CD14-positive monocyte (primary cell): ENCODE results near the gene PEX5L. TPM values are rescaled to one million over a fixed set of nuclear protein-coding genes. Genes with fewer than 3 reads are reported as not detected.

Source experiments
- DNase-seq, 3 donors: peaks; one replicate each; pipeline ENCODE4 v3.0.0-alpha.2; 2011 to 2022
- H2AFZ ChIP-seq: 2 replicates; pipeline ENCODE4 v1.6.0; 2012; ENCODE audit warnings: mild to moderate bottlenecking, low read depth, low read length, inconsistent platforms; ENCODE audit not compliant: insufficient read depth, poor library complexity, severe bottlenecking
- H3K27ac ChIP-seq, 2 donors: 1 replicate in 1 of 2; 2 replicates in 1 of 2; pipeline ENCODE4 v1.5.1; 2012 to 2013; ENCODE audit warnings: low read length in 2 of 2, control low read depth in 1 of 2, inconsistent platforms in 1 of 2, low read depth in 1 of 2, mild to moderate bottlenecking in 1 of 2
- H3K27me3 ChIP-seq, 2 donors: one replicate each; pipeline versions ENCODE4 v1.6.0 to v1.6.1; 2011 to 2013; ENCODE audit warnings: low read length in 2 of 2; ENCODE audit not compliant: control insufficient read depth in 2 of 2, insufficient read depth in 2 of 2
- H3K36me3 ChIP-seq, 2 donors: replicated peaks in 1 of 2; 1 replicate in 1 of 2; 2 replicates in 1 of 2; pipeline versions ENCODE4 v1.5.1 to v1.6.1; 2012 to 2013; ENCODE audit warnings: low read length in 2 of 2, control low read depth in 1 of 2, inconsistent platforms in 1 of 2, mild to moderate bottlenecking in 1 of 2; ENCODE audit not compliant: insufficient read depth in 2 of 2, control insufficient read depth in 1 of 2
- H3K4me1 ChIP-seq, 2 donors: 1 replicate in 1 of 2; 2 replicates in 1 of 2; pipeline versions ENCODE4 v1.5.1 to v1.6.1; 2012 to 2013; ENCODE audit warnings: low read length in 2 of 2, control low read depth in 1 of 2, inconsistent platforms in 1 of 2, mild to moderate bottlenecking in 1 of 2, moderate library complexity in 1 of 2; ENCODE audit not compliant: insufficient read depth in 2 of 2, control insufficient read depth in 1 of 2
- H3K4me2 ChIP-seq: replicated peaks from 2 replicates; pipeline ENCODE3; 2012; ENCODE audit warnings: low read length, moderate library complexity, mild to moderate bottlenecking; ENCODE audit not compliant: poor library complexity, severe bottlenecking; ENCODE audit errors: extremely low read depth
- H3K4me3 ChIP-seq, 3 experiments: fragments of 200-600 bp in 1 of 3; sonication (generic) in 1 of 3; replicated peaks in 1 of 3; 1 replicate in 2 of 3; 2 replicates in 1 of 3; pipeline ENCODE4 v1.5.1; 2011 to 2013; ENCODE audit warnings: low read length in 3 of 3, mild to moderate bottlenecking in 3 of 3, control low read depth in 2 of 3, low read depth in 2 of 3, inconsistent platforms in 1 of 3, moderate library complexity in 1 of 3
- H3K79me2 ChIP-seq: 2 replicates; pipeline ENCODE4 v1.6.0; 2012; ENCODE audit warnings: mild to moderate bottlenecking, control low read depth, inconsistent platforms, low read length, moderate library complexity; ENCODE audit not compliant: insufficient read depth
- H3K9ac ChIP-seq: 2 replicates; pipeline ENCODE4 v1.6.0; 2017; ENCODE audit warnings: low read length, mild to moderate bottlenecking; ENCODE audit not compliant: insufficient read depth, poor library complexity, severe bottlenecking
- H3K9me3 ChIP-seq, 2 donors: replicated peaks in 1 of 2; 1 replicate in 1 of 2; 2 replicates in 1 of 2; pipeline versions ENCODE4 v1.5.1 to v1.6.1; 2012 to 2013; ENCODE audit warnings: low read length in 2 of 2, control low read depth in 1 of 2; ENCODE audit not compliant: control insufficient read depth in 1 of 2, insufficient read depth in 1 of 2
- H4K20me1 ChIP-seq: 2 replicates; pipeline ENCODE4 v1.6.0; 2012; ENCODE audit warnings: mild to moderate bottlenecking, low read length, control low read depth, moderate library complexity; ENCODE audit not compliant: insufficient read depth
- H3K27ac Mint-ChIP-seq, 7 donors: one replicate each; pipeline ENCODE4 v1.8.0; 2020; ENCODE audit warnings: mild to moderate bottlenecking in 7 of 7, mixed read lengths in 7 of 7, moderate library complexity in 6 of 7, inconsistent platforms in 2 of 7
- H3K27me3 Mint-ChIP-seq, 3 donors: one replicate each; pipeline ENCODE4 v1.8.0; 2021 to 2022; ENCODE audit warnings: low read depth in 3 of 3, mild to moderate bottlenecking in 3 of 3, mixed read lengths in 3 of 3, moderate library complexity in 3 of 3, inconsistent platforms in 1 of 3
- H3K36me3 Mint-ChIP-seq, 2 donors: one replicate each; pipeline ENCODE4 v1.8.0; 2020; ENCODE audit warnings: mixed read lengths in 2 of 2, inconsistent platforms in 1 of 2, mild to moderate bottlenecking in 1 of 2
- H3K4me1 Mint-ChIP-seq: one replicate; pipeline ENCODE4 v1.8.0; 2020; ENCODE audit warnings: mild to moderate bottlenecking, mixed read lengths
- H3K4me3 Mint-ChIP-seq, 2 donors: one replicate each; pipeline ENCODE4 v1.8.0; 2020; ENCODE audit warnings: mild to moderate bottlenecking in 2 of 2, mixed read lengths in 2 of 2, moderate library complexity in 1 of 2
- H3K9me3 Mint-ChIP-seq, 7 donors: one replicate each; pipeline ENCODE4 v1.8.0; 2020 to 2022; ENCODE audit warnings: mixed read lengths in 7 of 7, mild to moderate bottlenecking in 6 of 7, moderate library complexity in 6 of 7, inconsistent platforms in 2 of 7
- WGBS: methylation state at CpG from one replicate; pipeline ENCODE4 v1.1.5; 2013; ENCODE audit warnings: missing lambda C conversion rate; ENCODE audit not compliant: insufficient coverage; 5-methylcytosine and 5-hydroxymethylcytosine counted together
- intact Hi-C, 2 donors: fragments of 100-400 bp; cut with micrococcal nuclease; formaldehyde crosslinking; loops; one replicate each; pipeline versions ENCODE4 v1.15.0 to v1.15.1; 2023
- polyA plus RNA-seq, 3 donors: library from polyadenylated mRNA; depleted of rRNA in 1 of 3; unstranded in 2 of 3; stranded (reverse) in 1 of 3; fragments of 300-500 nt in 2 of 3; fragments of >200 nt in 1 of 3; fragmentation: Illumina TruSeq in 2 of 3; gene quantifications; 1 replicate in 2 of 3; 2 replicates in 1 of 3; pipeline ENCODE4 v1.2.3, GENCODE V29; 2012 to 2021
- TF ChIP-seq, protein P1 (sequence below): fragments of 200-600 bp; IDR thresholded peaks from one replicate; pipeline ENCODE4 v1.8.0; 2022; ENCODE audit warnings: antibody characterized with exemption, mild to moderate bottlenecking

The PEX5L gene
- polyA plus RNA-seq, 3 donors, result not detected

DNA sequence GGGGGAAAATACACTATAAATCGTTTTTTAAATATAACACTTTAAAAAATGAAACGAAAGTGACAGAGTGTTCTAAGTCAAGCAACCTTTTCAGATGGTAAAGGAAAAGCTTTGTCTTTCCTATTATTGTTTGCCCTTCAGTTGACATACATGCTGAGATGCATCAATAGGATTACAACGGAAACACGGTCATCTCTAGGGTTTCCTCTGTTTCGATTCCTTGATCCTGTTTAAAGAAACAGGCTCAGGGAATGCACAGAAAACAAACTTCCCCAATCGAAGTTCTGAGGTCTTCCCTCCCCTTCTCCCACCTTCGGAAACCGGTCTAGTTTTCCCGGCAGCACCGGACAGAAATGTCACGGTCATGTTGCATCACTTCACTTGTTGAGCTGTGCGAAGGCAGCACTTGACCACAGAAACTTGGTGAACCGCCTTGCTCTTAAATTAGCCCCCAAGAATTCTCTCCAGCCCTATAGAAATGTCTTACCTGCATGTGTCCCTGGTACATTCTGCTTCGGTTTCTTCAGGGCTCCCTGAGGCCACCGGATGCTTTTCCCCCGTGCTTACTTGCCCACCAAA, 556 bp downstream of the PEX5L start:
- intact Hi-C loops, result no loop called here

DNA sequence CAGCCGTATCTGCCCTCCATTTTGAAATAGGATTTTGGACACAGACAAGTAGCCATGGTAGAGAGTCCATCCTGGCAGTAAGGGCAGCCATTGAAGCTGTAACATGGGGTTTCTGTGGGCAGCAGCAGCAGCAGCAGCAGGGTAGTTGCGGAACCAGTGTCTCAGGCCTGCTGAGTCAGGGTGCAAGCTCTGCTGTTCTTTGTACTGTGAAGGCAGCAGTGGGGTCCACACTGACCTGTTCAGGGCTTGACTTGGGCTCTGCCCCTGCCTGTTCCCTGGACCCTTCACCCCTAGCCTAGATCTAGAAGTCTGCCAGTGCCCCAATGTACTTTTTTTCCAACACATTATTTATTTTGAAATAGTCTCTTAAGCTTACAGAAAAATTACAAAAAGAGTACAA, 9.7 kb downstream of the PEX5L start:
- no peaks in the 10 kb centered on the region for H3K79me2 ChIP-seq
- WGBS, result 95% methylated on average over 2 of the region's 2 CpGs
- TF ChIP-seq, protein P1, sequence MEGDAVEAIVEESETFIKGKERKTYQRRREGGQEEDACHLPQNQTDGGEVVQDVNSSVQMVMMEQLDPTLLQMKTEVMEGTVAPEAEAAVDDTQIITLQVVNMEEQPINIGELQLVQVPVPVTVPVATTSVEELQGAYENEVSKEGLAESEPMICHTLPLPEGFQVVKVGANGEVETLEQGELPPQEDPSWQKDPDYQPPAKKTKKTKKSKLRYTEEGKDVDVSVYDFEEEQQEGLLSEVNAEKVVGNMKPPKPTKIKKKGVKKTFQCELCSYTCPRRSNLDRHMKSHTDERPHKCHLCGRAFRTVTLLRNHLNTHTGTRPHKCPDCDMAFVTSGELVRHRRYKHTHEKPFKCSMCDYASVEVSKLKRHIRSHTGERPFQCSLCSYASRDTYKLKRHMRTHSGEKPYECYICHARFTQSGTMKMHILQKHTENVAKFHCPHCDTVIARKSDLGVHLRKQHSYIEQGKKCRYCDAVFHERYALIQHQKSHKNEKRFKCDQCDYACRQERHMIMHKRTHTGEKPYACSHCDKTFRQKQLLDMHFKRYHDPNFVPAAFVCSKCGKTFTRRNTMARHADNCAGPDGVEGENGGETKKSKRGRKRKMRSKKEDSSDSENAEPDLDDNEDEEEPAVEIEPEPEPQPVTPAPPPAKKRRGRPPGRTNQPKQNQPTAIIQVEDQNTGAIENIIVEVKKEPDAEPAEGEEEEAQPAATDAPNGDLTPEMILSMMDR, result no peak
- no peaks in the 10 kb centered on the region for H3K27me3 ChIP-seq
- Mint-ChIP-seq H3K4me3 (no peak overlapping the region), H3K27me3 (peaks cover 0 to 4% (median 2%) of the 10 kb centered on the region in 3 donors), H3K9me3 (no peaks in the 10 kb centered on the region), H3K4me1 (no peaks in the 10 kb centered on the region), H3K36me3 (no peaks in the 10 kb centered on the region), H3K27ac (peak overlapping the region in 1 of 7 donors; percentile 5)
- intact Hi-C loops, result no loop called here
- no peak for DNase-seq
- no peaks in the 10 kb centered on the region for H3K9me3 ChIP-seq
- no peaks in the 10 kb centered on the region for H4K20me1 ChIP-seq
- no peak overlapping the region for H2AFZ ChIP-seq
- no peak overlapping the region for H3K4me3 ChIP-seq
- H3K27ac ChIP-seq, result no peak overlapping the region
- no peaks in the 10 kb centered on the region for H3K4me1 ChIP-seq
- H3K9ac ChIP-seq, result no peak overlapping the region
- H3K36me3 ChIP-seq, result no peaks in the 10 kb centered on the region
- H3K4me2 ChIP-seq, result no peak overlapping the region

More for the DNA sequence above, 556 bp downstream of the PEX5L start:
- Histone ChIP-seq H3K27ac (no peak overlapping the region), H3K36me3 (no peaks in the 10 kb centered on the region), H3K9me3 (peaks cover 0 to 11% of the 10 kb centered on the region in 2 donors), H3K79me2 (no peaks in the 10 kb centered on the region), H3K27me3 (peaks cover 41 to 70% of the 10 kb centered on the region in 2 donors), H2AFZ (no peak overlapping the region), H3K9ac (no peak overlapping the region), H3K4me2 (peak overlapping the region; percentile 12), H3K4me1 (no peaks in the 10 kb centered on the region), H3K4me3 (no peak overlapping the region), H4K20me1 (no peaks in the 10 kb centered on the region)
- H3K4me1 Mint-ChIP-seq, result peaks cover 6% of the 10 kb centered on the region
- WGBS, result 0% methylated on average over 13 of the region's 16 CpGs
- peak overlapping the region in 1 of 2 donors; percentile 84 for H3K4me3 Mint-ChIP-seq
- TF ChIP-seq, protein P1, result no peak
- peaks cover 0 to 2% of the 10 kb centered on the region in 2 donors for H3K36me3 Mint-ChIP-seq
- no peak for DNase-seq
- peaks cover 0 to 12% (median 6%) of the 10 kb centered on the region in 7 donors for H3K9me3 Mint-ChIP-seq
- peaks cover 29 to 41% (median 41%) of the 10 kb centered on the region in 3 donors for H3K27me3 Mint-ChIP-seq
- H3K27ac Mint-ChIP-seq, result no peak overlapping the region
